HEK293 (cell line): ENCODE data around the gene MYO7B.

Experiments
- KLF9 ChIP-seq: fragments of 450-650 bp; formaldehyde crosslinking; IDR thresholded peaks from 2 replicates; pipeline ENCODE4 v1.5.1; 2016; ENCODE audit warnings: missing biosample characterization, missing genetic modification characterization, low read depth
- MYNN ChIP-seq: fragments of 450-650 bp; formaldehyde crosslinking; IDR thresholded peaks from 2 replicates; pipeline ENCODE4 v1.5.1; 2016; ENCODE audit warnings: missing biosample characterization, missing genetic modification characterization, borderline replicate concordance

DNA sequence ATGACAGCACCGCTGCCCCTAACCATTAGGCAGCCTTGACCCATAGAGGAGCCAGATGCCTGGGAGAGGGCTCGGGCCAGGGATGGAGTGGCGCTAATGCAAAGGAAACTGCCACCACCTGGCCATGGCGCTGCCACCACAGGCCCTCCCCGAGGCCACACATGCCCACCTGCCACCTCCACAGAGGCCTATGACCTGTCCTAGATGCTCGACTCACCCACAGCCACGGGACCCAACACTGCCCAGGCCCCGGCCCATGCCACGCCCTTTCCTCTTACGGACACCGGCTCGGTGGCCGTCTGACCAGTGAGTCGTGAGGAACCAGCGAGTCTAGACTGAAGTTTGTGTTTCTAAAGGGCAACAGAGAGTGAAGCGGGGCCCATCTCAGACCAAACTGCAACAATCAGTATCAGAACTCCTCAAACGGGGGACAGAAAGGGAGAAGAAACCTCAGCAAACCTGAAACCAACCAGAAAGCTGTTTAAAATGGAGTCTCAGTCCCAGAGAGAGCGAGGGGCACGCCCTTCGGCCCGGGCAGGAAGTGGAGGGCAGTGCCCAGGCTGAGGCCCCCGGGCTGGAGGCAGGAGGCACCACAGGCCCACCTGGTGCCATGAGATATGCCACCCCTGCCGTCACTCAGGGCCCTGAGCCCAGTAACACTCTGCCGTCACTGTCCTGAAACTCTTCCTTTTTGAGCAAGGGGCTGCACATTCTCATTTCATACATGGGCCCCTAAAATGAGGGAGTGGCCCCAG is 111.2 kb downstream of the MYO7B start:
- no peak for TF ChIP-seq KLF9 (tag by site-specific recombination)
- TF ChIP-seq MYNN, result no peak
